Esophagus muscularis mucosa (tissue), 4 donors: ENCODE data around the gene TRIM42.

Experiments
- CTCF ChIP-seq, 3 experiments: fragments of 200-600 bp in 2 of 3; fragments of 450-650 bp in 1 of 3; sonication (generic) in 2 of 3; IDR thresholded peaks; one replicate each; pipeline ENCODE4 v1.5.1; 2017 to 2019; ENCODE audit warnings: antibody characterized with exemption in 3 of 3, mild to moderate bottlenecking in 2 of 3, moderate library complexity in 1 of 3
- EP300 ChIP-seq: sonication (generic); formaldehyde crosslinking; IDR thresholded peaks from one replicate; pipeline ENCODE4 v1.6.1; 2017; ENCODE audit warnings: antibody characterized with exemption
- POLR2A ChIP-seq: fragments of 450-650 bp; IDR thresholded peaks from one replicate; pipeline ENCODE4 v1.6.1; 2017; ENCODE audit warnings: antibody characterized with exemption, moderate library complexity, mild to moderate bottlenecking, low read depth
- POLR2AphosphoS5 ChIP-seq, 2 donors: sonication (generic); formaldehyde crosslinking; IDR thresholded peaks; one replicate each; pipeline ENCODE4 v1.6.1; 2017; ENCODE audit warnings: antibody characterized with exemption in 2 of 2

GRCh38 chr3:140630866-140631265, 47.0 kb upstream of the TRIM42 start:
- TF ChIP-seq CTCF (IDR thresholded peaks at IDR 0.05) = no peak
- TF ChIP-seq POLR2A = no peak
- TF ChIP-seq POLR2AphosphoS5 (IDR thresholded peaks at IDR 0.05) = no peak
- no peak for TF ChIP-seq EP300
